HepG2 (cell line): ENCODE measurements around the gene PSKH1. TPM values are rescaled to one million over a fixed set of nuclear protein-coding genes. Genes with fewer than 3 reads are reported as not detected.

ENCODE experiments used
- ATAC-seq: fragments of 200-7000 bp; cut with Tn5 transposase; 3 replicates; pipeline ENCODE4 v1.9.1; 2020; ENCODE audit warnings: mild to moderate bottlenecking, moderate library complexity
- BruUV-seq: library from RNA; stranded (reverse); fragments of 400-500 nt; replicated peaks from 2 replicates; lab custom pipeline; 2021; lab: Mats Ljungman, UMichigan
- CTCF ChIA-PET: fragments of 300-600 bp; formaldehyde crosslinking; extraction: SDS; loops from one replicate; lab custom pipeline; 2021; ENCODE audit warnings: low total read pairs, inconsistent platforms, low intra/inter-chr PET ratio; lab: Yijun Ruan, JAX
- POLR2A ChIA-PET: fragments of 350-600 bp; sonication (Branson Sonifier 250); formaldehyde crosslinking; loops from one replicate; lab custom pipeline; 2020; ENCODE audit warnings: antibody characterized with exemption, inconsistent platforms; lab: Yijun Ruan, JAX
- DNase-seq: peaks from one replicate; pipeline ENCODE4 v3.0.0-alpha.2; 2015; ENCODE audit warnings: low spot score
- FAIRE-seq: peaks from 3 replicates; lab custom pipeline; 2011; peaks lifted over from hg19 to GRCh38; lab: Jason Lieb, UNC
- H2AFZ ChIP-seq: one replicate; pipeline ENCODE4 v1.6.1; 2011; ENCODE audit warnings: low read length, inconsistent platforms
- H3K27ac ChIP-seq: fragments of 300-600 bp; 3 replicates; pipeline ENCODE4 v1.8.0; 2011; ENCODE audit warnings: mixed run types, mild to moderate bottlenecking, mixed read lengths, low read length, inconsistent platforms; ENCODE audit not compliant: insufficient read depth; ENCODE audit errors: extremely low read length
- H3K27me3 ChIP-seq, 2 experiments: fragments of 200-600 bp in 1 of 2; 2 replicates in 1 of 2; 3 replicates in 1 of 2; pipeline versions ENCODE4 v1.6.0 to v1.8.0; 2011; ENCODE audit warnings: low read length in 2 of 2, mild to moderate bottlenecking in 2 of 2, moderate library complexity in 2 of 2, inconsistent platforms in 1 of 2; ENCODE audit not compliant: insufficient read depth in 2 of 2, control insufficient read depth in 1 of 2
- H3K36me3 ChIP-seq, 2 experiments: fragments of 200-600 bp in 1 of 2; replicated peaks in 1 of 2; 2 replicates in 1 of 2; 3 replicates in 1 of 2; pipeline versions ENCODE4 v1.5.1 to v1.8.0; 2011; ENCODE audit warnings: low read length in 2 of 2, inconsistent platforms in 1 of 2; ENCODE audit not compliant: insufficient read depth in 2 of 2, control insufficient read depth in 1 of 2
- H3K4me1 ChIP-seq: 2 replicates; pipeline ENCODE4 v1.5.1; 2012; ENCODE audit warnings: low read length, inconsistent platforms; ENCODE audit not compliant: insufficient read depth
- H3K4me2 ChIP-seq: 2 replicates; pipeline ENCODE4 v1.6.0; 2011; ENCODE audit warnings: low read depth, low read length, inconsistent platforms
- H3K4me3 ChIP-seq, 3 experiments: fragments of 200-600 bp in 1 of 3; sonication (generic), shearing (Covaris generic) in 1 of 3; replicated peaks in 1 of 3; 2 replicates each; pipeline ENCODE4 v1.5.1; 2011 to 2016; ENCODE audit warnings: low read length in 3 of 3, inconsistent platforms in 2 of 3, low read depth in 2 of 3, mild to moderate bottlenecking in 2 of 3, control low read depth in 1 of 3, mixed read lengths in 1 of 3; ENCODE audit not compliant: insufficient read depth in 1 of 3
- H3K79me2 ChIP-seq: one replicate; pipeline ENCODE4 v1.6.1; 2011; ENCODE audit warnings: low read length, inconsistent platforms; ENCODE audit not compliant: insufficient read depth
- H3K9ac ChIP-seq: 2 replicates; pipeline ENCODE4 v1.6.0; 2011; ENCODE audit warnings: mild to moderate bottlenecking, low read depth, low read length, inconsistent platforms; ENCODE audit not compliant: insufficient read depth
- H3K9me3 ChIP-seq: 2 replicates; pipeline ENCODE4 v1.5.1; 2012; ENCODE audit warnings: mild to moderate bottlenecking, low read length
- H4K20me1 ChIP-seq: 2 replicates; pipeline ENCODE4 v1.6.0; 2011; ENCODE audit warnings: inconsistent platforms, mild to moderate bottlenecking, low read length, moderate library complexity; ENCODE audit not compliant: insufficient read depth
- ARID2 ChIP-seq: sonication (generic); formaldehyde crosslinking; IDR thresholded peaks from 2 replicates; pipeline ENCODE4 v1.8.1; 2022; ENCODE audit warnings: mild to moderate bottlenecking, missing genetic modification reagents, borderline replicate concordance
- E2F2 ChIP-seq: sonication (generic); formaldehyde crosslinking; IDR thresholded peaks from 2 replicates; pipeline ENCODE4 v1.4.0; 2020; ENCODE audit warnings: missing genetic modification reagents, borderline replicate concordance
- HDAC2 ChIP-seq: sonication (generic); formaldehyde crosslinking; IDR thresholded peaks from 2 replicates; pipeline ENCODE4 v1.4.0; 2020; ENCODE audit warnings: missing genetic modification reagents
- HMG20B ChIP-seq: conservative IDR thresholded peaks from 2 replicates; pipeline ENCODE4 v1.6.1; 2016; ENCODE audit warnings: missing genetic modification reagents, missing compliant biosample characterization
- HNRNPUL1 ChIP-seq: fragments of 200-400 bp; formaldehyde crosslinking; IDR thresholded peaks from 2 replicates; pipeline ENCODE4 v1.6.1; 2017; ENCODE audit warnings: low read depth, mild to moderate bottlenecking, low read length, moderate library complexity
- IRX3 ChIP-seq: sonication (generic); formaldehyde crosslinking; IDR thresholded peaks from 2 replicates; pipeline ENCODE4 v1.8.1; 2023; ENCODE audit warnings: mild to moderate bottlenecking, low read depth, missing genetic modification reagents, borderline replicate concordance
- MTA1 ChIP-seq: sonication (generic); formaldehyde crosslinking; IDR thresholded peaks from 2 replicates; pipeline ENCODE4 v1.4.0; 2020; ENCODE audit warnings: missing genetic modification reagents, mild to moderate bottlenecking, borderline replicate concordance
- NRL ChIP-seq: sonication (generic); formaldehyde crosslinking; IDR thresholded peaks from 2 replicates; pipeline ENCODE4 v1.5.0; 2020; ENCODE audit warnings: missing genetic modification reagents, mild to moderate bottlenecking, moderate library complexity, borderline replicate concordance
- RFX3 ChIP-seq: IDR thresholded peaks from 2 replicates; pipeline ENCODE4 v1.6.1; 2016; ENCODE audit warnings: missing biosample characterization, missing genetic modification reagents
- RXRA ChIP-seq: sonication (generic); formaldehyde crosslinking; IDR thresholded peaks from 2 replicates; pipeline ENCODE4 v1.5.1; 2020; ENCODE audit warnings: missing genetic modification reagents
- TFE3 ChIP-seq: IDR thresholded peaks from 2 replicates; pipeline ENCODE4 v1.6.1; 2016
- ZNF333 ChIP-seq: sonication (generic); formaldehyde crosslinking; IDR thresholded peaks from 2 replicates; pipeline ENCODE4 v1.4.0; 2020; ENCODE audit warnings: mild to moderate bottlenecking, missing genetic modification reagents, borderline replicate concordance
- ZNF788 ChIP-seq: sonication (generic); formaldehyde crosslinking; IDR thresholded peaks from 2 replicates; pipeline ENCODE4 v1.5.0; 2020; ENCODE audit warnings: mild to moderate bottlenecking, missing genetic modification reagents, borderline replicate concordance
- WGBS: methylation state at CpG from one replicate; pipeline ENCODE4 v1.1.6; 2017; ENCODE audit warnings: low lambda C conversion rate; 5-methylcytosine and 5-hydroxymethylcytosine counted together
- in situ Hi-C: cut with HindIII; loops from 2 replicates; pipeline ENCODE4 v1.10.0; 2017; ENCODE audit warnings: low pct_unique_long_range_greater_than_20kb; ENCODE audit not compliant: extremely low pct_ligation_motif_present
- intact Hi-C: fragments of 100-400 bp; cut with micrococcal nuclease; formaldehyde crosslinking; loops from one replicate; pipeline ENCODE4 v1.10.0; 2022; ENCODE audit not compliant: unreplicated experiment
- polyA plus RNA-seq, 8 experiments: library from polyadenylated mRNA; depleted of rRNA in 3 of 8; stranded (reverse) in 7 of 8; unstranded in 1 of 8; fragments of >200 nt; fragmentation: Illumina TruSeq in 4 of 8; extraction: Trizol in 4 of 8; gene quantifications; 2 replicates each; pipeline versions ENCODE4 v1.2.1 to v1.2.3, GENCODE V29; 2011 to 2016; ENCODE audit warnings: low read depth in 4 of 8, missing spikeins in 1 of 8, mixed read lengths in 1 of 8; ENCODE audit not compliant: insufficient read depth in 1 of 8
- total RNA-seq, 5 experiments: library from RNA; depleted of rRNA; stranded (reverse); fragments of >200 nt; fragmentation: Illumina TruSeq; extraction: Trizol; gene quantifications; 2 replicates each; pipeline ENCODE4 v1.2.3, GENCODE V29; 2016; ENCODE audit warnings: low read depth in 1 of 5
- TF ChIP-seq, protein P1 (sequence below): sonication (generic); formaldehyde crosslinking; IDR thresholded peaks from 2 replicates; pipeline ENCODE4; 2020; ENCODE audit warnings: missing genetic modification reagents, mild to moderate bottlenecking, borderline replicate concordance

PSKH1 gene
- total and polyA plus RNA-seq, 2 of the 13 experiments (the other 11 are each of a cell fraction or from before 2014, with no cell fraction given), result 8.4 to 19.1 TPM

GRCh38 chr16:67935402-67936123 lies 42.5 kb downstream of the PSKH1 start (continued):
- TF ChIP-seq TFE3 (CRISPR knock-in tag), result peak; percentile 65; the same call in 1 of the 2 replicates

GRCh38 chr16:67936124-67936879 lies 43.2 kb downstream of the PSKH1 start, which contains the start of gene PSMB10:
Gene PSMB10, minus strand, starts transcription at chr16:67936850. Its CDS starts 101 bp downstream, at chr16:67936749.
- no peaks in the 10 kb centered on the region; a peak in 1 of 5 replicates for H3K27me3 ChIP-seq
- peaks cover 2 to 4% of the 10 kb centered on the region in 2 experiments; a peak in 2 of 5 replicates for H3K36me3 ChIP-seq
- no peaks in the 10 kb centered on the region for H3K9me3 ChIP-seq
- ChIA-PET CTCF (interaction anchor here (0.5 to 2.4 kb wide), 2 partner anchors 45 to 120 kb away, joined by 3 to 6 read pairs; no protein-coding TSS in a partner anchor), POLR2A (interaction anchor here (0.6 to 4.6 kb wide), 35 partner anchors 8 to 455 kb away, joined by 3 to 40 read pairs (median 5); partner anchors contain the start of genes ACD, ATP6V0D1, CTCF and DDX28)
- H2AFZ ChIP-seq, result no peak within 1 kb of the TSS
- H3K9ac ChIP-seq, result peak within 1 kb of the TSS; percentile 92
- peak within 1 kb of the TSS; percentile 99 for H3K4me2 ChIP-seq
- BruUV-seq, result TSS peak; percentile 77
- H4K20me1 ChIP-seq, result peaks cover 5% of the 10 kb centered on the region; the same call in 1 of the 2 replicates
- DNase-seq, result peak; percentile 51
- peaks cover 34% of the 10 kb centered on the region for H3K4me1 ChIP-seq
- ATAC-seq, result peak; percentile 10
- peak within 1 kb of the TSS; percentile 86 to 97 (median 97) for H3K4me3 ChIP-seq
- intact Hi-C loops (no loop called here), in situ Hi-C loops (loop anchor here (10.0 kb wide), 1 partner anchor 272 kb away; the partner anchor contains the start of genes ACD, C16orf86, ENKD1 and PARD6A)
- 1% methylated on average over 18 of the region's 54 CpGs for WGBS
- peaks cover 24% of the 10 kb centered on the region for H3K79me2 ChIP-seq
- H3K27ac ChIP-seq, result peak within 1 kb of the TSS; percentile 70
- no peak for FAIRE-seq
- TF ChIP-seq IRX3 (CRISPR knock-in tag) (0 out of 2 replicates have a peak, but pooled peaks have one; percentile 10), ARID2 (CRISPR knock-in tag) (0 out of 2 replicates have a peak, but pooled peaks have one; percentile 80), E2F2 (CRISPR knock-in tag) (peak; percentile 10; the same call in 1 of the 2 replicates), ZNF333 (CRISPR knock-in tag) (no peak), MTA1 (peak; percentile 60; the same call in 1 of the 2 replicates), NRL (peak; percentile 94), RFX3 (CRISPR knock-in tag) (no peak), HNRNPUL1 (no peak), RXRA (no peak), HDAC2 (CRISPR knock-in tag) (no peak), ZNF788 (CRISPR knock-in tag) (0 out of 2 replicates have a peak, but pooled peaks have one; percentile 2), HMG20B (CRISPR knock-in tag) (no peak)
- TF ChIP-seq, protein P1, sequence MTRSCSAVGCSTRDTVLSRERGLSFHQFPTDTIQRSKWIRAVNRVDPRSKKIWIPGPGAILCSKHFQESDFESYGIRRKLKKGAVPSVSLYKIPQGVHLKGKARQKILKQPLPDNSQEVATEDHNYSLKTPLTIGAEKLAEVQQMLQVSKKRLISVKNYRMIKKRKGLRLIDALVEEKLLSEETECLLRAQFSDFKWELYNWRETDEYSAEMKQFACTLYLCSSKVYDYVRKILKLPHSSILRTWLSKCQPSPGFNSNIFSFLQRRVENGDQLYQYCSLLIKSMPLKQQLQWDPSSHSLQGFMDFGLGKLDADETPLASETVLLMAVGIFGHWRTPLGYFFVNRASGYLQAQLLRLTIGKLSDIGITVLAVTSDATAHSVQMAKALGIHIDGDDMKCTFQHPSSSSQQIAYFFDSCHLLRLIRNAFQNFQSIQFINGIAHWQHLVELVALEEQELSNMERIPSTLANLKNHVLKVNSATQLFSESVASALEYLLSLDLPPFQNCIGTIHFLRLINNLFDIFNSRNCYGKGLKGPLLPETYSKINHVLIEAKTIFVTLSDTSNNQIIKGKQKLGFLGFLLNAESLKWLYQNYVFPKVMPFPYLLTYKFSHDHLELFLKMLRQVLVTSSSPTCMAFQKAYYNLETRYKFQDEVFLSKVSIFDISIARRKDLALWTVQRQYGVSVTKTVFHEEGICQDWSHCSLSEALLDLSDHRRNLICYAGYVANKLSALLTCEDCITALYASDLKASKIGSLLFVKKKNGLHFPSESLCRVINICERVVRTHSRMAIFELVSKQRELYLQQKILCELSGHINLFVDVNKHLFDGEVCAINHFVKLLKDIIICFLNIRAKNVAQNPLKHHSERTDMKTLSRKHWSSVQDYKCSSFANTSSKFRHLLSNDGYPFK (CRISPR knock-in tag), result no peak
